WTC11 (cell line): ENCODE results near the gene OPA1.

ENCODE experiments used
- ATF3 ChIP-seq: sonication (generic); formaldehyde crosslinking; conservative IDR thresholded peaks from 2 replicates; pipeline ENCODE4 v1.8.1; 2022; ENCODE audit warnings: mild to moderate bottlenecking, missing genetic modification reagents
- ATF6 ChIP-seq: sonication (generic); formaldehyde crosslinking; IDR thresholded peaks from 2 replicates; pipeline ENCODE4 v1.8.1; 2023; ENCODE audit warnings: mild to moderate bottlenecking, missing genetic modification reagents
- CTCF ChIP-seq: fragments of 200-600 bp; IDR thresholded peaks from 2 replicates; pipeline ENCODE4 v1.8.0; 2022; ENCODE audit warnings: antibody characterized with exemption
- GABPB1 ChIP-seq: sonication (generic); formaldehyde crosslinking; IDR thresholded peaks from 2 replicates; pipeline ENCODE4 v1.8.1; 2023; ENCODE audit warnings: mild to moderate bottlenecking, missing genetic modification reagents
- JUN ChIP-seq: sonication (generic); formaldehyde crosslinking; IDR thresholded peaks from 2 replicates; pipeline ENCODE4 v1.8.0; 2023; ENCODE audit warnings: mild to moderate bottlenecking, missing genetic modification reagents
- NFATC4 ChIP-seq: fragments of 250-450 bp; sonication (Bioruptor Pico); IDR thresholded peaks from 2 replicates; pipeline ENCODE4 v1.9.0; 2021; ENCODE audit warnings: mild to moderate bottlenecking
- NFYB ChIP-seq: sonication (generic); formaldehyde crosslinking; conservative IDR thresholded peaks from 2 replicates; pipeline ENCODE4 v1.8.0; 2022; ENCODE audit warnings: low read depth, missing genetic modification reagents
- NR2C2 ChIP-seq: sonication (generic); formaldehyde crosslinking; IDR thresholded peaks from 2 replicates; pipeline ENCODE4 v1.8.0; 2022; ENCODE audit warnings: mild to moderate bottlenecking, missing genetic modification reagents
- ZBTB21 ChIP-seq: sonication (generic); formaldehyde crosslinking; IDR thresholded peaks from 2 replicates; pipeline ENCODE4 v1.8.1; 2023; ENCODE audit warnings: mild to moderate bottlenecking, missing genetic modification reagents, borderline replicate concordance
- ZNF232 ChIP-seq: sonication (generic); formaldehyde crosslinking; IDR thresholded peaks from 2 replicates; pipeline ENCODE4 v1.8.0; 2022; ENCODE audit warnings: mild to moderate bottlenecking, missing genetic modification reagents
- ZNF317 ChIP-seq: sonication (generic); formaldehyde crosslinking; IDR thresholded peaks from 2 replicates; pipeline ENCODE4 v1.8.1; 2023; ENCODE audit warnings: low read depth, mild to moderate bottlenecking, moderate library complexity, missing genetic modification reagents, borderline replicate concordance
- TF ChIP-seq, protein P1 (sequence below): sonication (generic); formaldehyde crosslinking; IDR thresholded peaks from 2 replicates; pipeline ENCODE4 v1.8.0; 2022; ENCODE audit warnings: mild to moderate bottlenecking, missing genetic modification reagents
- TF ChIP-seq, protein P2 (sequence below): sonication (generic); formaldehyde crosslinking; IDR thresholded peaks from 2 replicates; pipeline ENCODE4 v1.8.0; 2022; ENCODE audit warnings: mild to moderate bottlenecking, missing genetic modification reagents
- TF ChIP-seq, protein P3 (sequence below): sonication (generic); formaldehyde crosslinking; IDR thresholded peaks from 2 replicates; pipeline ENCODE4 v1.8.0; 2023; ENCODE audit warnings: missing genetic modification reagents

DNA sequence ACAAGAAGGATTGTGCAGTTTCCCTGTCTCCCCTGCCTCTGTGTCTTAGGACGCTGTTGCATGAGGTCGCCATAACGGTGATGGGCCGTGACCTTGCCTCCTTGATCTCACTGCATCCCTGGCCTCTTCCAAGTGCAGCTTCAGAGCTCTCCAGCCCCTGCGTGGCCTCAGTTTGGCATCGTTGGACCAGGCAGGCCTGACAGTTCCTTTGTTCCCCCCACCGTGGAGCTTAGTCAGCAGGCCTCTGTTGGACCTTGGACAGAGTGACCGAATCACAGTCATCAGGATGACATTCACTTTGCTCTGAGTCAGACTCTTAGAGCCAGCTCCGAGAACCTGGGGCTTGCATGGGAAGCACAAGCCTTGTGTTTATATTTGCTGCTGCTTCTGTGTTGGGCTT lies 139.4 kb downstream of the OPA1 start:
- TF ChIP-seq CTCF, result no peak
- TF ChIP-seq, protein P1, sequence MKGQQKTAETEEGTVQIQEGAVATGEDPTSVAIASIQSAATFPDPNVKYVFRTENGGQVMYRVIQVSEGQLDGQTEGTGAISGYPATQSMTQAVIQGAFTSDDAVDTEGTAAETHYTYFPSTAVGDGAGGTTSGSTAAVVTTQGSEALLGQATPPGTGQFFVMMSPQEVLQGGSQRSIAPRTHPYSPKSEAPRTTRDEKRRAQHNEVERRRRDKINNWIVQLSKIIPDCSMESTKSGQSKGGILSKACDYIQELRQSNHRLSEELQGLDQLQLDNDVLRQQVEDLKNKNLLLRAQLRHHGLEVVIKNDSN (CRISPR knock-in tag), result no peak
- no peak for TF ChIP-seq GABPB1 (CRISPR knock-in tag)
- TF ChIP-seq ZNF317 (CRISPR knock-in tag), result no peak
- TF ChIP-seq ATF6, result no peak
- TF ChIP-seq, protein P2, sequence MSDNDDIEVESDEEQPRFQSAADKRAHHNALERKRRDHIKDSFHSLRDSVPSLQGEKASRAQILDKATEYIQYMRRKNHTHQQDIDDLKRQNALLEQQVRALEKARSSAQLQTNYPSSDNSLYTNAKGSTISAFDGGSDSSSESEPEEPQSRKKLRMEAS (CRISPR knock-in tag), result no peak
- TF ChIP-seq NFATC4 (CRISPR knock-in tag), result no peak
- TF ChIP-seq NFYB (CRISPR knock-in tag), result no peak
- TF ChIP-seq ATF3 (CRISPR knock-in tag), result no peak
- TF ChIP-seq ZBTB21, result no peak
- TF ChIP-seq, protein P3, sequence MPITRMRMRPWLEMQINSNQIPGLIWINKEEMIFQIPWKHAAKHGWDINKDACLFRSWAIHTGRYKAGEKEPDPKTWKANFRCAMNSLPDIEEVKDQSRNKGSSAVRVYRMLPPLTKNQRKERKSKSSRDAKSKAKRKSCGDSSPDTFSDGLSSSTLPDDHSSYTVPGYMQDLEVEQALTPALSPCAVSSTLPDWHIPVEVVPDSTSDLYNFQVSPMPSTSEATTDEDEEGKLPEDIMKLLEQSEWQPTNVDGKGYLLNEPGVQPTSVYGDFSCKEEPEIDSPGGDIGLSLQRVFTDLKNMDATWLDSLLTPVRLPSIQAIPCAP, result no peak
- no peak for TF ChIP-seq NR2C2 (CRISPR knock-in tag)
- TF ChIP-seq ZNF232, result no peak
- no peak for TF ChIP-seq JUN (CRISPR knock-in tag)
